Measurements from ENCODE around the gene PCIF1.

DNA sequence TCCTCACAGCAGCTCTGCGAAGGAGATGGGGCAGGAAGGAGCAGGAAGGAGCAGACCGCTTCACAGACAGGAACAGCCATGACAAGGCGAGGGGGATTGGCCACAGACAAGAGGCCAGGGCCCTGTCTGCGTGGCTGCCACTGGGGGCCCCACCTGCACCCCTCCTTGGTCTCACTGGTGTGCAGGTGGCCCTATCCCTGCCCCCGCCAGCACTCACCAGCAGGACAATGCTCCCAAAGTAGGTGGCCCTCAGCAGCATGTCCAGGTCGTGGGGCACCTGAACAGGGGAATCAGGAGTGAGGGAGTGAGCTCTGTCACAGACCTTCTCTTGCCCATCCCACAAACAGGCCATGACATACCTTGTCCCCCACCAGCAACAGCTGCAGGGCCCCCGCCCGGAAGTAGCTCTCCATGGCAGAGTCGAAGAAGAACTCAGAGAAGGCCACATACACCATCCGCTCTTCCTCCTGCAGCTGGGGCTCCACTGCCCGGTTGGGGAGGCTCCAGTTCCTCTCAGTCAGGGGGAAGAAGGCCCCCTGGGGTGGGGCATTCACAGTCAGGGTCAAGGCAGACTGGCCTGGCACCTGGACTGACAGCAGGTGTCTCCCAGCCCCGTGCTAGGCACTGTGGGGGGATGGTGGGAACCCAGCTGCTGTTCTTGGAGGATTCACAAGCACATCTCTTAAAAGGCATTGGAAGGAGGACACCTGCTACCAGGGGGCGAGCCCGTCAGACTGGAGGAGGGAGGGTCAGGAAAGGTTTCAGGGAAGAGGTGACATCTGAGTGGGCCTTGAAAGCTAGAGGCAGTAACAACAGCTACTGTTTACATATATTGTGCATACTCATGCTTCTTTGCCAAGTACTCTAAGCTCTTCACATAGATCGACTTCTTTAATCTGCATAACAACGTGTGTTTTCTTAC, 29.6 kb upstream of the PCIF1 start:
- TF ChIP-seq POLR2AphosphoS5 (IDR thresholded peaks at IDR 0.05) (peak in 2 of 3 donors; percentile 9 to 58), POLR2A (IDR thresholded peaks at IDR 0.05) (no peak)
- TF ChIP-seq, protein P1, sequence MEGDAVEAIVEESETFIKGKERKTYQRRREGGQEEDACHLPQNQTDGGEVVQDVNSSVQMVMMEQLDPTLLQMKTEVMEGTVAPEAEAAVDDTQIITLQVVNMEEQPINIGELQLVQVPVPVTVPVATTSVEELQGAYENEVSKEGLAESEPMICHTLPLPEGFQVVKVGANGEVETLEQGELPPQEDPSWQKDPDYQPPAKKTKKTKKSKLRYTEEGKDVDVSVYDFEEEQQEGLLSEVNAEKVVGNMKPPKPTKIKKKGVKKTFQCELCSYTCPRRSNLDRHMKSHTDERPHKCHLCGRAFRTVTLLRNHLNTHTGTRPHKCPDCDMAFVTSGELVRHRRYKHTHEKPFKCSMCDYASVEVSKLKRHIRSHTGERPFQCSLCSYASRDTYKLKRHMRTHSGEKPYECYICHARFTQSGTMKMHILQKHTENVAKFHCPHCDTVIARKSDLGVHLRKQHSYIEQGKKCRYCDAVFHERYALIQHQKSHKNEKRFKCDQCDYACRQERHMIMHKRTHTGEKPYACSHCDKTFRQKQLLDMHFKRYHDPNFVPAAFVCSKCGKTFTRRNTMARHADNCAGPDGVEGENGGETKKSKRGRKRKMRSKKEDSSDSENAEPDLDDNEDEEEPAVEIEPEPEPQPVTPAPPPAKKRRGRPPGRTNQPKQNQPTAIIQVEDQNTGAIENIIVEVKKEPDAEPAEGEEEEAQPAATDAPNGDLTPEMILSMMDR (IDR thresholded peaks at IDR 0.05 in 8 of 11, conservative IDR thresholded peaks at IDR 0.05 in 3 of 11), result no peak

Data from spleen (tissue), 7 donors.